ENCODE data around the gene KIAA0753. TPM values are rescaled to one million over a fixed set of nuclear protein-coding genes. Genes with fewer than 3 reads are reported as not detected.
A peak's percentile ranks its signal among the peaks of the same experiment; 100 is the strongest.

The KIAA0753 gene
- total RNA-seq, 1 experiment from 2014 or later = 6.9 TPM

- intact Hi-C loops (cut with micrococcal nuclease) = no loop called here
- H3K9me3 ChIP-seq (ENCODE audit: low read length) = no peaks in the 10 kb centered on the region
- H2AFZ ChIP-seq (ENCODE audit: low read length) = peak overlapping the region; percentile 97
- peak overlapping the region; percentile 82 for H3K27ac ChIP-seq (ENCODE audit: low read length)
- BruUV-seq (replicated peaks) = TSS peak; percentile 71
- ChIA-PET POLR2A (ENCODE audit: unreplicated experiment) (interaction anchor here (0.6 kb wide), 1 partner anchor 197 kb away, joined by 3 read pairs; the partner anchor contains the start of gene PIMREG), CTCF (no interaction called here)
- peaks cover 42% of the 10 kb centered on the region for H3K4me1 ChIP-seq (ENCODE audit: insufficient read depth, low read length)
- H3F3A ChIP-seq (ENCODE audit: low read length, unreplicated experiment) = peaks cover 24% of the 10 kb centered on the region
- peaks cover 68% of the 10 kb centered on the region for H3K79me2 ChIP-seq (ENCODE audit: low read length)
- peak overlapping the region; percentile 87 for H3K9ac ChIP-seq (ENCODE audit: low read length)
- peaks cover 18% of the 10 kb centered on the region; the same call in 1 of the 2 replicates for H3K36me3 ChIP-seq (ENCODE audit: low read depth, low read length)
- H3K4me3 ChIP-seq (ENCODE audit: low read length) = peak overlapping the region; percentile 80
- ATAC-seq = peak; percentile 10
- peak overlapping the region; percentile 96 for H3K4me2 ChIP-seq (ENCODE audit: low read length)
- H3K9me2 ChIP-seq (replicated peaks; ENCODE audit: low read length) = no peaks in the 10 kb centered on the region
- TF ChIP-seq EZH2 (IDR thresholded peaks at IDR 0.05; ENCODE audit: low read length, unreplicated experiment) (no peak), EZH2phosphoT487 (IDR thresholded peaks at IDR 0.05; ENCODE audit: borderline replicate concordance, low read length) (no peak)
- TF ChIP-seq, protein P1, sequence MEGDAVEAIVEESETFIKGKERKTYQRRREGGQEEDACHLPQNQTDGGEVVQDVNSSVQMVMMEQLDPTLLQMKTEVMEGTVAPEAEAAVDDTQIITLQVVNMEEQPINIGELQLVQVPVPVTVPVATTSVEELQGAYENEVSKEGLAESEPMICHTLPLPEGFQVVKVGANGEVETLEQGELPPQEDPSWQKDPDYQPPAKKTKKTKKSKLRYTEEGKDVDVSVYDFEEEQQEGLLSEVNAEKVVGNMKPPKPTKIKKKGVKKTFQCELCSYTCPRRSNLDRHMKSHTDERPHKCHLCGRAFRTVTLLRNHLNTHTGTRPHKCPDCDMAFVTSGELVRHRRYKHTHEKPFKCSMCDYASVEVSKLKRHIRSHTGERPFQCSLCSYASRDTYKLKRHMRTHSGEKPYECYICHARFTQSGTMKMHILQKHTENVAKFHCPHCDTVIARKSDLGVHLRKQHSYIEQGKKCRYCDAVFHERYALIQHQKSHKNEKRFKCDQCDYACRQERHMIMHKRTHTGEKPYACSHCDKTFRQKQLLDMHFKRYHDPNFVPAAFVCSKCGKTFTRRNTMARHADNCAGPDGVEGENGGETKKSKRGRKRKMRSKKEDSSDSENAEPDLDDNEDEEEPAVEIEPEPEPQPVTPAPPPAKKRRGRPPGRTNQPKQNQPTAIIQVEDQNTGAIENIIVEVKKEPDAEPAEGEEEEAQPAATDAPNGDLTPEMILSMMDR (conservative IDR thresholded peaks at IDR 0.05; ENCODE audit: low read depth, low read length) = no peak
- no peaks in the 10 kb centered on the region for H3K27me3 ChIP-seq (ENCODE audit: low read length)
- peak; percentile 17 for DNase-seq
- peaks cover 26% of the 10 kb centered on the region for H4K20me1 ChIP-seq (ENCODE audit: low read length)
Measured at GRCh38 chr17:6641247-6641863, 844 bp upstream of the KIAA0753 start.

DNA sequence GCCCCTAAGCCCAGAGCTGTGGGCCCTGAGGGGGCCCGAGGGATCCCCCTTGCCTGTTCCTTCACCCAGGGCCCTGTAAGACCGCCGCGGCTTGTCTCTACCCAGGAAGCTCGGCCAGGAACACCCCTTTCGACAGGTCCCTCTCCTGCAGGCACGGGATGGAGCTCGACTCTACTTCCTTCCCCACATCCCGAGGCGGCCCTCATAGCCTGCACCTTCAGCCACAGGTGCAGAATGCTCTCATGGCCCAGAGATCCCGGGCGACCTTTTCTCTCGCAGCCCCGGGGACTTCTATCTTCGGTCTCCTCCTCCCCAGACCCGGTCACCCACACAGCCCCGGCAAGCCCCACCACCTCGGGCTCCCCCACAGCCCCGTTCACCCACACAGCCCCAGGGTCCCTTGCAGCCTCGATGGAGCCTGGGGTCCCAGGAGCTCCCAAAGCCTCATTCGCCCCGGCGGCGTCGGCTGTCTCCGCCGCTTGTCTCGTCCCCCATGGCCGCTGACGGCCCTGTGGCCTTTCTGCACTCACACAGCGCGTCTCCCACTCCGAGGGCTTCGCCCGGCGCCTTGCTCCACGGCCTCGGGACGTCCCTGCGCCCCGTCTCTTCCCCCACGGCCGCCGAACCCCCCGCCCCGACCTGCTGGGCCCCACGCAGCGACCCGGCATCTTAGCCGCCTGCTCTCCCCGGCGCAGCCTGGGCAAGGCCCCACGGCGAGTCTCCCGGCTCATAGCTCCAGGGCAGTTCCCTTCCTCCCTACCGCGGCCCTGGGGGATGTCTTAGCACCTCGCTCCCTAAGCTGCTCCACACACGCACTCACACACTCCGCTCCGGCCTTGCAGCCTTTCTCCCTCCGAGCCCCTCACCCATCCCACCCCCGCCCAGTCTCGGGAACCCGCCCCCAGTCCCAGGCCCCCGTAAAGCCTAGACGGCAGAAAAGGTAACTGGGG, 650 bp downstream of the KIAA0753 start:
- intact Hi-C loops (cut with micrococcal nuclease) = no loop called here
- CTCF ChIA-PET = interaction anchor here (1.6 kb wide), 1 partner anchor 9 kb away, joined by 7 read pairs; no protein-coding TSS in a partner anchor

More for the DNA sequence above, 650 bp downstream of the KIAA0753 start:
- TF ChIP-seq EZH2phosphoT487 (IDR thresholded peaks at IDR 0.05; ENCODE audit: borderline replicate concordance, low read length) (no peak), EZH2 (IDR thresholded peaks at IDR 0.05; ENCODE audit: low read length, unreplicated experiment) (no peak)
- TF ChIP-seq, protein P1 (conservative IDR thresholded peaks at IDR 0.05; ENCODE audit: low read depth, low read length) = no peak
- DNase-seq (peak; percentile 39), ATAC-seq (peak; percentile 29)
- Histone ChIP-seq H3K9ac (ENCODE audit: low read length) (peak overlapping the region; percentile 87), H4K20me1 (ENCODE audit: low read length) (peaks cover 26% of the 10 kb centered on the region), H3K27ac (ENCODE audit: low read length) (peak overlapping the region; percentile 82), H3K9me2 (replicated peaks; ENCODE audit: low read length) (no peaks in the 10 kb centered on the region), H3K27me3 (ENCODE audit: low read length) (no peaks in the 10 kb centered on the region), H3K36me3 (ENCODE audit: low read depth, low read length) (peaks cover 7% of the 10 kb centered on the region; the same call in 1 of the 2 replicates), H3F3A (ENCODE audit: low read length, unreplicated experiment) (peaks cover 23% of the 10 kb centered on the region), H3K4me1 (ENCODE audit: insufficient read depth, low read length) (peaks cover 37% of the 10 kb centered on the region), H2AFZ (ENCODE audit: low read length) (peak overlapping the region; percentile 97), H3K4me3 (ENCODE audit: low read length) (peak overlapping the region; percentile 80), H3K9me3 (ENCODE audit: low read length) (no peaks in the 10 kb centered on the region), H3K79me2 (ENCODE audit: low read length) (peaks cover 53% of the 10 kb centered on the region), H3K4me2 (ENCODE audit: low read length) (peak overlapping the region; percentile 96)
- POLR2A ChIA-PET (ENCODE audit: unreplicated experiment) = interaction anchor here (0.7 kb wide), 2 partner anchors 275 to 1159 kb away, joined by 3 to 4 read pairs; no protein-coding TSS in a partner anchor
- BruUV-seq (replicated peaks) = no TSS peak
